Liver (tissue), 9 donors: ENCODE measurements around the gene LRMDA. TPM values are rescaled to one million over a fixed set of nuclear protein-coding genes. Genes with fewer than 3 reads are reported as not detected.

Experiments
- DNase-seq: peaks from one replicate; pipeline ENCODE4 v3.0.0-alpha.2; 2017; ENCODE audit warnings: low spot score
- H3K27ac ChIP-seq, 2 donors: one replicate each; pipeline ENCODE4 v1.7.0; 2013; ENCODE audit warnings: inconsistent platforms in 2 of 2, low read length in 2 of 2, control low read depth in 1 of 2, low read depth in 1 of 2, mild to moderate bottlenecking in 1 of 2
- H3K27me3 ChIP-seq, 4 donors: one replicate each; pipeline versions ENCODE4 v1.6.1 to v1.7.0; 2013; ENCODE audit warnings: low read length in 3 of 4, inconsistent platforms in 1 of 4, mild to moderate bottlenecking in 1 of 4, moderate library complexity in 1 of 4; ENCODE audit not compliant: control insufficient read depth in 4 of 4, insufficient read depth in 4 of 4
- H3K36me3 ChIP-seq, 4 donors: one replicate each; pipeline versions ENCODE4 v1.6.1 to v1.7.0; 2013; ENCODE audit warnings: low read length in 3 of 4, mild to moderate bottlenecking in 3 of 4, low read depth in 1 of 4, moderate library complexity in 1 of 4; ENCODE audit not compliant: control insufficient read depth in 4 of 4, insufficient read depth in 3 of 4
- H3K4me1 ChIP-seq, 4 donors: one replicate each; pipeline versions ENCODE4 v1.6.1 to v1.7.0; 2013; ENCODE audit warnings: low read length in 3 of 4, mild to moderate bottlenecking in 3 of 4, moderate library complexity in 1 of 4; ENCODE audit not compliant: control insufficient read depth in 4 of 4, insufficient read depth in 4 of 4
- H3K4me3 ChIP-seq, 3 donors: one replicate each; pipeline versions ENCODE4 v1.6.1 to v1.7.0; 2013; ENCODE audit warnings: low read length in 3 of 3, control low read depth in 1 of 3, low read depth in 1 of 3, mild to moderate bottlenecking in 1 of 3
- H3K9ac ChIP-seq, 2 donors: one replicate each; pipeline ENCODE4 v1.7.0; 2013; ENCODE audit warnings: low read length in 2 of 2, mild to moderate bottlenecking in 2 of 2, moderate library complexity in 2 of 2, control low read depth in 1 of 2, low read depth in 1 of 2
- H3K9me3 ChIP-seq, 4 donors: one replicate each; pipeline versions ENCODE4 v1.6.1 to v1.7.0; 2013; ENCODE audit warnings: low read length in 3 of 4; ENCODE audit not compliant: control insufficient read depth in 4 of 4
- ATF3 ChIP-seq: IDR thresholded peaks from 2 replicates; pipeline ENCODE4 v1.6.1; 2016; ENCODE audit warnings: antibody characterized with exemption
- CTCF ChIP-seq: fragments of 150-350 bp; IDR thresholded peaks from 2 replicates; pipeline ENCODE4 v1.5.1; 2017; ENCODE audit warnings: improper control_type of control experiment, low read depth, low read length; ENCODE audit not compliant: missing input control
- EGR1 ChIP-seq, 2 donors: IDR thresholded peaks; 2 replicates each; pipeline ENCODE4 v1.6.1; 2016 to 2018; ENCODE audit warnings: antibody characterized with exemption in 2 of 2, low read depth in 2 of 2
- FOXA1 ChIP-seq: IDR thresholded peaks from 2 replicates; pipeline ENCODE4 v1.6.1; 2016; ENCODE audit warnings: antibody characterized with exemption
- FOXA2 ChIP-seq: IDR thresholded peaks from 2 replicates; pipeline ENCODE4 v1.6.1; 2016; ENCODE audit warnings: antibody characterized with exemption
- GABPA ChIP-seq, 2 donors: IDR thresholded peaks in 1 of 2; conservative IDR thresholded peaks in 1 of 2; 2 replicates each; pipeline ENCODE4 v1.6.1; 2016; ENCODE audit warnings: antibody characterized with exemption in 2 of 2, mild to moderate bottlenecking in 1 of 2, moderate library complexity in 1 of 2
- HNF4A ChIP-seq, 2 donors: conservative IDR thresholded peaks; 2 replicates each; pipeline ENCODE4 v1.6.1; 2016; ENCODE audit warnings: antibody characterized with exemption in 2 of 2, mild to moderate bottlenecking in 2 of 2
- HNF4G ChIP-seq: IDR thresholded peaks from 2 replicates; pipeline ENCODE4 v1.6.1; 2016; ENCODE audit warnings: antibody characterized with exemption
- JUND ChIP-seq, 2 donors: IDR thresholded peaks; 2 replicates each; pipeline ENCODE4 v1.6.1; 2016; ENCODE audit warnings: antibody characterized with exemption in 2 of 2
- MAX ChIP-seq: IDR thresholded peaks from 2 replicates; pipeline ENCODE4 v1.6.1; 2016; ENCODE audit warnings: antibody characterized with exemption
- NR2F2 ChIP-seq: IDR thresholded peaks from 2 replicates; pipeline ENCODE4 v1.6.1; 2016; ENCODE audit warnings: antibody characterized with exemption
- RAD21 ChIP-seq, 2 donors: IDR thresholded peaks; 2 replicates each; pipeline ENCODE4 v1.6.1; 2016; ENCODE audit warnings: antibody characterized with exemption in 2 of 2, mild to moderate bottlenecking in 2 of 2
- REST ChIP-seq: IDR thresholded peaks from 2 replicates; pipeline ENCODE4 v1.6.1; 2016; ENCODE audit warnings: antibody characterized with exemption, mild to moderate bottlenecking
- RXRA ChIP-seq, 2 donors: IDR thresholded peaks; 2 replicates each; pipeline ENCODE4 v1.6.1; 2017 to 2018; ENCODE audit warnings: antibody characterized with exemption in 2 of 2, mild to moderate bottlenecking in 1 of 2
- SP1 ChIP-seq: IDR thresholded peaks from 2 replicates; pipeline ENCODE4 v1.6.1; 2018; ENCODE audit warnings: antibody characterized with exemption, mild to moderate bottlenecking
- TAF1 ChIP-seq: conservative IDR thresholded peaks from 2 replicates; pipeline ENCODE4 v1.6.1; 2016; ENCODE audit warnings: antibody characterized with exemption, mild to moderate bottlenecking
- YY1 ChIP-seq: IDR thresholded peaks from 2 replicates; pipeline ENCODE4 v1.6.1; 2016; ENCODE audit warnings: antibody characterized with exemption, mild to moderate bottlenecking
- ZBTB33 ChIP-seq: IDR thresholded peaks from 2 replicates; pipeline ENCODE4 v1.6.1; 2016; ENCODE audit warnings: antibody characterized with exemption
- WGBS: extraction: QIAGEN DNeasy Blood & Tissue Kit; methylation state at CpG from one replicate; pipeline ENCODE4 v1.1.7; 2013; 5-methylcytosine and 5-hydroxymethylcytosine counted together
- polyA plus RNA-seq, 2 donors: library from polyadenylated mRNA; stranded (reverse) in 1 of 2; unstranded in 1 of 2; fragments of 200-250 nt in 1 of 2; fragments of >200 nt in 1 of 2; fragmentation: Nextera tagmentation in 1 of 2; extraction: Ambion mirVana in 1 of 2; gene quantifications; one replicate each; pipeline versions ENCODE4 v1.2.1 to v1.2.3, GENCODE V29; 2013 to 2015
- total RNA-seq, 2 donors: library from RNA; depleted of rRNA; stranded (reverse); fragments of >200 nt; gene quantifications; one replicate each; pipeline ENCODE4 v1.2.3, GENCODE V29; 2014
- donor health status: healthy.
- donor health status: healthy.
- donor health status: healthy.
- donor health status: healthy.
- donor health status: healthy.

Gene LRMDA
- total and polyA plus RNA-seq, 4 donors = 7.9 to 15.8 (median 11.3) TPM

- H3K27ac ChIP-seq = no peak overlapping the region
- no peak overlapping the region for H3K9ac ChIP-seq
- H3K36me3 ChIP-seq = no peaks in the 10 kb centered on the region
- no peak overlapping the region for H3K4me3 ChIP-seq
- 95% methylated on average over 7 of the region's 7 CpGs for WGBS
- H3K9me3 ChIP-seq = no peaks in the 10 kb centered on the region
- no peak for DNase-seq
- TF ChIP-seq HNF4A (conservative IDR thresholded peaks at IDR 0.05) (no peak), RAD21 (IDR thresholded peaks at IDR 0.05) (no peak), SP1 (no peak), ATF3 (no peak), FOXA2 (no peak), RXRA (IDR thresholded peaks at IDR 0.05) (no peak), ZBTB33 (no peak), FOXA1 (no peak)
- peaks cover 2 to 14% (median 9%) of the 10 kb centered on the region in 4 donors for H3K4me1 ChIP-seq
- H3K27me3 ChIP-seq = no peaks in the 10 kb centered on the region
These were observed 339.2 kb downstream of the LRMDA start for GRCh38 chr10:75770626-75771081.

GRCh38 chr10:75771606-75772005 is 340.2 kb downstream of the LRMDA start:
- Histone ChIP-seq H3K36me3 (no peaks in the 10 kb centered on the region), H3K27me3 (no peaks in the 10 kb centered on the region), H3K27ac (peak overlapping the region; percentile 62 to 79), H3K9ac (peak overlapping the region in 1 of 2 donors; percentile 95), H3K4me1 (peaks cover 2 to 15% (median 13%) of the 10 kb centered on the region in 4 donors), H3K9me3 (no peaks in the 10 kb centered on the region), H3K4me3 (no peak overlapping the region)
- no peak for DNase-seq
- TF ChIP-seq ZBTB33 = no peak
- TF ChIP-seq CTCF = no peak
- TF ChIP-seq JUND (IDR thresholded peaks at IDR 0.05) = no peak
- TF ChIP-seq EGR1 (IDR thresholded peaks at IDR 0.05; ENCODE audit: low read depth in 2 of 2) = no peak
- TF ChIP-seq YY1 = no peak
- no peak for TF ChIP-seq NR2F2
- TF ChIP-seq TAF1 = no peak
- TF ChIP-seq SP1 = no peak
- no peak for TF ChIP-seq FOXA1
- TF ChIP-seq GABPA (IDR thresholded peaks at IDR 0.05 in 1 of 2, conservative IDR thresholded peaks at IDR 0.05 in 1 of 2) = no peak
- TF ChIP-seq RXRA (IDR thresholded peaks at IDR 0.05) = no peak
- no peak for TF ChIP-seq HNF4G
- TF ChIP-seq REST = no peak
- TF ChIP-seq RAD21 (IDR thresholded peaks at IDR 0.05) = no peak
- TF ChIP-seq MAX = no peak
- TF ChIP-seq ATF3 = no peak
- WGBS = 78% methylated on average over 1 of the region's 1 CpG
